Activated CD8-positive, alpha-beta T cell treated with anti-CD3 and anti-CD28 coated beads for 36 hours (primary cell): ENCODE measurements around the gene DCAF12L1. TPM values are rescaled to one million over a fixed set of nuclear protein-coding genes. Genes with fewer than 3 reads are reported as not detected.

ENCODE experiments used
- ATAC-seq: fragments of 200-7000 bp; cut with Tn5 transposase; one replicate; pipeline ENCODE4 v1.10.0; 2021; ENCODE audit warnings: mild to moderate bottlenecking, moderate library complexity
- CTCF ChIA-PET: fragments of 350-600 bp; sonication (Branson Sonifier 250); formaldehyde crosslinking; loops from one replicate; lab custom pipeline; 2021; ENCODE audit warnings: antibody characterized with exemption; lab: Charles Lee
- POLR2A ChIA-PET: fragments of 350-600 bp; sonication (Branson Sonifier 250); formaldehyde crosslinking; loops from one replicate; lab custom pipeline; 2021; ENCODE audit warnings: antibody characterized with exemption; lab: Charles Lee
- DNase-seq: peaks from one replicate; pipeline ENCODE4 v3.0.0-alpha.2; 2020
- H3K27ac Mint-ChIP-seq: one replicate; pipeline ENCODE4 v1.8.0; 2021; ENCODE audit warnings: mild to moderate bottlenecking, mixed read lengths
- H3K27me3 Mint-ChIP-seq: one replicate; pipeline ENCODE4 v1.8.0; 2021; ENCODE audit warnings: mixed read lengths
- H3K36me3 Mint-ChIP-seq: one replicate; pipeline ENCODE4 v1.8.0; 2021; ENCODE audit warnings: low read depth, mixed read lengths
- H3K4me1 Mint-ChIP-seq: one replicate; pipeline ENCODE4 v1.8.0; 2021; ENCODE audit warnings: low read depth, mixed read lengths
- H3K4me3 Mint-ChIP-seq: one replicate; pipeline ENCODE4 v1.8.0; 2021; ENCODE audit warnings: mild to moderate bottlenecking, moderate library complexity, mixed read lengths
- H3K9me3 Mint-ChIP-seq: one replicate; pipeline ENCODE4 v1.8.0; 2021; ENCODE audit warnings: mixed read lengths
- CTCF ChIP-seq: fragments of 200-600 bp; IDR thresholded peaks from one replicate; pipeline ENCODE4 v1.8.0; 2022; ENCODE audit warnings: antibody characterized with exemption, mild to moderate bottlenecking
- intact Hi-C: fragments of 100-400 bp; cut with micrococcal nuclease; formaldehyde crosslinking; loops from one replicate; pipeline ENCODE4 v1.10.0; 2022
- total RNA-seq, 2 experiments: library from RNA; stranded (reverse); gene quantifications; one replicate each; pipeline ENCODE4 v1.2.3, GENCODE V29; 2021

Gene DCAF12L1
- total RNA-seq, 2 experiments from 2014 or later: not detected

- no peaks in the 10 kb centered on the region for H3K4me1 Mint-ChIP-seq
- H3K27ac Mint-ChIP-seq: no peak overlapping the region
- no peak for TF ChIP-seq CTCF
- ATAC-seq (no peak), DNase-seq (no peak)
- H3K27me3 Mint-ChIP-seq: no peaks in the 10 kb centered on the region
- intact Hi-C loops: no loop called here
- POLR2A ChIA-PET: no interaction called here
- no peak overlapping the region for H3K4me3 Mint-ChIP-seq
- H3K36me3 Mint-ChIP-seq: no peaks in the 10 kb centered on the region
- no peaks in the 10 kb centered on the region for H3K9me3 Mint-ChIP-seq
- CTCF ChIA-PET: no interaction called here
Measured at GRCh38 chrX:126551306-126551705, 1.3 kb downstream of the DCAF12L1 start.

GRCh38 chrX:126550816-126551215 is 1.8 kb downstream of the DCAF12L1 start:
- TF ChIP-seq CTCF: no peak
- intact Hi-C loops: no loop called here
- Mint-ChIP-seq H3K9me3 (no peaks in the 10 kb centered on the region), H3K36me3 (no peaks in the 10 kb centered on the region), H3K27ac (no peak overlapping the region), H3K4me1 (no peaks in the 10 kb centered on the region), H3K4me3 (no peak overlapping the region), H3K27me3 (no peaks in the 10 kb centered on the region)
- no peak for DNase-seq
- no peak for ATAC-seq
- CTCF ChIA-PET: no interaction called here
- POLR2A ChIA-PET: no interaction called here

- no peak for TF ChIP-seq CTCF
- DNase-seq (no peak), ATAC-seq (no peak)
- H3K36me3 Mint-ChIP-seq: no peaks in the 10 kb centered on the region
- H3K27me3 Mint-ChIP-seq: no peaks in the 10 kb centered on the region
- H3K27ac Mint-ChIP-seq: no peak overlapping the region
- intact Hi-C loops: no loop called here
- no peak overlapping the region for H3K4me3 Mint-ChIP-seq
- no peaks in the 10 kb centered on the region for H3K9me3 Mint-ChIP-seq
- H3K4me1 Mint-ChIP-seq: no peaks in the 10 kb centered on the region
- ChIA-PET CTCF (no interaction called here), POLR2A (no interaction called here)
Measured at GRCh38 chrX:126509923-126510322, 42.7 kb downstream of the DCAF12L1 start.
